Measurements from ENCODE around the gene TRIM65. TPM values are rescaled to one million over a fixed set of nuclear protein-coding genes. Genes with fewer than 3 reads are reported as not detected.

The TRIM65 gene
- total and polyA plus RNA-seq, 2 of the 13 experiments (the other 11 are each of a cell fraction or from before 2014, with no cell fraction given): 10.3 to 22.4 TPM

- TF ChIP-seq ZNF326 (CRISPR knock-in tag; IDR thresholded peaks at IDR 0.05; ENCODE audit: borderline replicate concordance): no peak
- TF ChIP-seq SNAPC2 (CRISPR knock-in tag; IDR thresholded peaks at IDR 0.05): peak; percentile 88
- TF ChIP-seq MEF2D (CRISPR knock-in tag; IDR thresholded peaks at IDR 0.05): no peak
- TF ChIP-seq ZMYM2 (CRISPR knock-in tag; IDR thresholded peaks at IDR 0.05): peak; percentile 98
- TF ChIP-seq FIP1L1 (IDR thresholded peaks at IDR 0.05; ENCODE audit: borderline replicate concordance, insufficient read depth, low read depth, low read length): no peak
- peak; percentile 66; the same call in 1 of the 2 replicates for TF ChIP-seq ZNF232 (CRISPR knock-in tag; IDR thresholded peaks at IDR 0.05; ENCODE audit: borderline replicate concordance)
- peak; percentile 42; the same call in 1 of the 2 replicates for TF ChIP-seq ZNF253 (CRISPR knock-in tag; IDR thresholded peaks at IDR 0.05; ENCODE audit: borderline replicate concordance)
- TF ChIP-seq RAD21 (CRISPR knock-in tag; IDR thresholded peaks at IDR 0.05): peak; percentile 100
- TF ChIP-seq HINFP (CRISPR knock-in tag; IDR thresholded peaks at IDR 0.05; ENCODE audit: low read depth): peak; percentile 92
- TF ChIP-seq ETV5 (CRISPR knock-in tag; IDR thresholded peaks at IDR 0.05; ENCODE audit: borderline replicate concordance): peak; percentile 100
- peak; percentile 74; the same call in 1 of the 2 replicates for TF ChIP-seq SNAI1 (CRISPR knock-in tag; IDR thresholded peaks at IDR 0.05; ENCODE audit: borderline replicate concordance)
- peak; percentile 93 for TF ChIP-seq HIVEP1 (CRISPR knock-in tag; IDR thresholded peaks at IDR 0.05)
- TF ChIP-seq, protein P1, sequence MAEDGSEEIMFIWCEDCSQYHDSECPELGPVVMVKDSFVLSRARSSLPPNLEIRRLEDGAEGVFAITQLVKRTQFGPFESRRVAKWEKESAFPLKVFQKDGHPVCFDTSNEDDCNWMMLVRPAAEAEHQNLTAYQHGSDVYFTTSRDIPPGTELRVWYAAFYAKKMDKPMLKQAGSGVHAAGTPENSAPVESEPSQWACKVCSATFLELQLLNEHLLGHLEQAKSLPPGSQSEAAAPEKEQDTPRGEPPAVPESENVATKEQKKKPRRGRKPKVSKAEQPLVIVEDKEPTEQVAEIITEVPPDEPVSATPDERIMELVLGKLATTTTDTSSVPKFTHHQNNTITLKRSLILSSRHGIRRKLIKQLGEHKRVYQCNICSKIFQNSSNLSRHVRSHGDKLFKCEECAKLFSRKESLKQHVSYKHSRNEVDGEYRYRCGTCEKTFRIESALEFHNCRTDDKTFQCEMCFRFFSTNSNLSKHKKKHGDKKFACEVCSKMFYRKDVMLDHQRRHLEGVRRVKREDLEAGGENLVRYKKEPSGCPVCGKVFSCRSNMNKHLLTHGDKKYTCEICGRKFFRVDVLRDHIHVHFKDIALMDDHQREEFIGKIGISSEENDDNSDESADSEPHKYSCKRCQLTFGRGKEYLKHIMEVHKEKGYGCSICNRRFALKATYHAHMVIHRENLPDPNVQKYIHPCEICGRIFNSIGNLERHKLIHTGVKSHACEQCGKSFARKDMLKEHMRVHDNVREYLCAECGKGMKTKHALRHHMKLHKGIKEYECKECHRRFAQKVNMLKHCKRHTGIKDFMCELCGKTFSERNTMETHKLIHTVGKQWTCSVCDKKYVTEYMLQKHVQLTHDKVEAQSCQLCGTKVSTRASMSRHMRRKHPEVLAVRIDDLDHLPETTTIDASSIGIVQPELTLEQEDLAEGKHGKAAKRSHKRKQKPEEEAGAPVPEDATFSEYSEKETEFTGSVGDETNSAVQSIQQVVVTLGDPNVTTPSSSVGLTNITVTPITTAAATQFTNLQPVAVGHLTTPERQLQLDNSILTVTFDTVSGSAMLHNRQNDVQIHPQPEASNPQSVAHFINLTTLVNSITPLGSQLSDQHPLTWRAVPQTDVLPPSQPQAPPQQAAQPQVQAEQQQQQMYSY (CRISPR knock-in tag; IDR thresholded peaks at IDR 0.05): peak; percentile 62; the same call in 1 of the 2 replicates
- TF ChIP-seq AKNA (CRISPR knock-in tag; IDR thresholded peaks at IDR 0.05; ENCODE audit: borderline replicate concordance): no peak
- TF ChIP-seq ZNF160 (CRISPR knock-in tag; IDR thresholded peaks at IDR 0.05): peak; percentile 95
- peak; percentile 78; the same call in 1 of the 2 replicates for TF ChIP-seq ZNF615 (CRISPR knock-in tag; IDR thresholded peaks at IDR 0.05; ENCODE audit: borderline replicate concordance)
These were observed 8.2 kb upstream of the TRIM65 start, which contains the start of gene MRPL38 (continued) for GRCh38 chr17:75904749-75905521.

Data from HepG2 (cell line).